Spleen (tissue), 7 donors: Measurements from ENCODE around the gene TYMP.

Source experiments
- CTCF ChIP-seq, 11 experiments: fragments of 200-600 bp in 7 of 11; fragments of 450-650 bp in 4 of 11; sonication (generic) in 4 of 11; IDR thresholded peaks in 8 of 11; conservative IDR thresholded peaks in 3 of 11; 1 replicate in 7 of 11; 2 replicates in 4 of 11; pipeline versions ENCODE4 v1.4.0 to v1.8.0; 2016 to 2021; ENCODE audit warnings: antibody characterized with exemption in 11 of 11, inconsistent platforms in 4 of 11, mild to moderate bottlenecking in 1 of 11
- POLR2A ChIP-seq, 3 donors: fragments of 450-650 bp; IDR thresholded peaks; one replicate each; pipeline ENCODE4 v1.5.1; 2017; ENCODE audit warnings: antibody characterized with exemption in 3 of 3, mild to moderate bottlenecking in 1 of 3
- donor health status: DM: no; HTN: no; CAD: no; lungs with moderate emphysema.
- donor health status: DM: no; HTN: no; CAD: no.
- donor health status: DM: no; HTN: no; CAD: no.

- TF ChIP-seq CTCF (IDR thresholded peaks at IDR 0.05 in 8 of 11, conservative IDR thresholded peaks at IDR 0.05 in 3 of 11), result no peak
- TF ChIP-seq POLR2A (IDR thresholded peaks at IDR 0.05), result no peak
Observed at GRCh38 chr22:50530580-50530876, 716 bp upstream of the TYMP start.
